ENCODE results near the gene OCSTAMP.

Gene OCSTAMP

GRCh38 chr20:46512943-46513844 lies 37.3 kb downstream of the OCSTAMP start, which contains the start of gene ZNF334:
Gene ZNF334, minus strand, starts transcription at chr20:46513559. Its CDS starts 1,457 bp downstream, at chr20:46512102.
- DNase-seq = peak; percentile 82

- DNase-seq = no peak
These were observed 40.9 kb downstream of the OCSTAMP start for GRCh38 chr20:46509523-46509922.

GRCh38 chr20:46507760-46508407 lies 42.6 kb downstream of the OCSTAMP start:
- DNase-seq = no peak

- DNase-seq = no peak
These were observed 44.9 kb downstream of the OCSTAMP start for GRCh38 chr20:46505506-46505905.

- DNase-seq = no peak
These were observed 48.5 kb downstream of the OCSTAMP start for GRCh38 chr20:46501961-46502360.

- DNase-seq = no peak
These were observed 49.0 kb downstream of the OCSTAMP start for GRCh38 chr20:46501337-46501942.

GRCh38 chr20:46494077-46494476 lies 56.4 kb downstream of the OCSTAMP start:
- no peak for DNase-seq

GRCh38 chr20:46491354-46491753 lies 59.1 kb downstream of the OCSTAMP start:
- DNase-seq = no peak

Measured in right kidney (tissue), 1 donor.